Stimulated activated CD8-positive, alpha-beta memory T cell treated with anti-CD3 and anti-CD28 coated beads, Interleukin-2, amount 100 ng/mL, for 48 hours (primary cell): ENCODE data around the gene RNASE8.

ENCODE experiments used
- DNase-seq, 2 donors: peaks; one replicate each; pipeline ENCODE4 v3.0.0-alpha.2; 2020; ENCODE audit warnings: low read depth in 2 of 2

RNASE8 gene

DNA sequence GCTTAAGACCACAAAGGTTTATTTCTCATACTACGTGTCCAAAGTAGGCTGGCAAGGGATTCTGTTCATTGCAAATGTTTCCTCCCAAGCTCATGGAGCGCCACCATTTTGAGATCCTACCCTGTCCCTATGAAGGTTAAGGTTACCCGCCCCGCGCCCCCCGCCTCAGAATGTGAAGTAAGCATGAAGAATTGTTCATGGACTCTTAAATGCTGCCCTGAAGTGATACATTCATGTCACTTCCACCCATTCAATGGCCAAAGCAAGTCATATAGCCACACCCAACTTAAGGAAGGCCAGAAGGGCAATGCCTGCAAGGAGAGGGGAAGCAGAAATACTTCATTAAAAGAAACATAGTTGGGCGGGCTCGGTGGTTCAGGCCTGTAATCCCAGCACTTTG lies 47.5 kb downstream of the RNASE8 start:
- DNase-seq: no peak

DNA sequence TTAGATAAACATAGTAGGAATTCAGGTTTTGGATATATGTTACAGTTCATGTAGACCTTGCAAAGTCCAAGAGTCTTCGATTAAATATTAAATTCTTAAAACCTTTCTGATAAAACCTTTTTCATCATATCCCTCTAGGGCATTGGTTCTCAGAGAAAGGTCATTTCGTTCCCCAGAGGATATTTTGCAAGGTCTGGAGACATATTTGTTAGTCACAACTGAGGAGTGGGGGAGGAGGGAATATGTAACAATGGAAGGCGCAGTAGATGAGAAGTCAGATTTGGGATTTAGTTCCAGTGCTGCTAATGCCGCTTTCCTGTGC lies 48.5 kb downstream of the RNASE8 start:
- no peak for DNase-seq

DNA sequence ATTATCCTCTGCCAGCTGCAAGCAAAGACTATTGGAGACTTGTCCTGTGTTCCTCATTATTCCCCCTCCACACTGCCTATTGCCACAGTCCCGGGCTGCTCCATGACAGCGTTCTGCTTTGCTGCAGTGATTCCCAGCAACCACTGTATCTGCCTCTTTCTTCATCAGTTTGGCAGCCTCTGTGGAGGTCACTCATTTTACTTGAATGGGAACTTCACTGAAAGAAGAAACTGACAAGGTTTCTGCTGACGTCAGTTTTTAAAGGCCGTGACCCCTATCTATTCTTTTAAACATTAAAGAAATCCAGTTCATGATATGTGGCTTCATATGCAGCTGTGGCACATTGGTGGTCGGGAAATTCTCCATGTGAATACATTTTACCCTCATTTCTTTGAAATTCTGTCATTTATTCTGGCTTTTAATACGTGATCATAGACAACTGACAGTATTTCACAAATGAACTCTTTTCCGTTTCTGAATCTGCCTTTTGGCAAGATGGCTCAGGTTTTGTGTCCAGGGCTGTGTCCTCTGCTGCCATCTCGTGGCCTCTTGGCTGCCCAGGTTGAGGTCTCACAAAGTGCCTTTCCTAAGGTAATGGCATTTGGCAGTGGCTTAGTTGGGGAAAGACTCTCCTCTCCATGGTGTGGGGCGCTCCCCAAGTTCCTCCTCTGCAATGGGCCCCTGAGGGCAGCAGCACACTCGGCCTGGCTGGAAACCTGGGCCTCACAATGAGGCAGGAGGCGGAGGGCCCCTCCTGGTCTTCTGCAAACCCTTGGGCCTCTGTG lies 49.1 kb downstream of the RNASE8 start:
- DNase-seq: peak in 1 of 2 donors; percentile 70

DNA sequence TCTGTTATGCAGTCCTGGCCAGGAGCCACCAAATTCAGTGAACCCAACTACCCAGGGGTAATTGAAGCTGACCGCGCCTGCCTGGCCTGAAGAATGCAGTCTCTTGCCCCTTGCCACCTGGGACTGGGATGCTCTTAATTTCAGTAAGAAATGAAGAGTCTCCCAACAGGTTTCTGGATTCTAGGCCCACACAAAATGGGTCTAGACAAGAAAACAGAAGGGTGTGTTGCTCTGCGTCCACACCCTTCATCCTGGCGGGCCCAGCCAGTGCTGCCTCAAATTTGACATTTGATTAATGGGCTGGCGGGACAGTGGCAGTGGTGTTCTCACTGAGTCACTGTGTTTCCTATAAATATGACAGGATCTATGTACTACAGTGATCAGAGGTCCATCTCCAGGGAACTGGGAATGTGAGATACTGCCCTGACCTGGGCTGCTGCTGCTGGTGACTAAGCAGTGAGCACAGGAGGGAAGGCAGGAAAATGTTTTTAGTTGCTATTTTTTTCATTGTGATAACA lies 49.7 kb downstream of the RNASE8 start:
- no peak for DNase-seq
